Bronchial epithelial cell (primary cell): ENCODE data around the gene DNM3. TPM values are rescaled to one million over a fixed set of nuclear protein-coding genes. Genes with fewer than 3 reads are reported as not detected.

Source experiments
- DNase-seq: peaks from one replicate; pipeline ENCODE4 v3.0.0-alpha.2; 2010; ENCODE audit warnings: low read depth
- FAIRE-seq: peaks from 2 replicates; lab custom pipeline; 2011; peaks lifted over from hg19 to GRCh38; lab: Jason Lieb, UNC
- H3K27me3 ChIP-seq: 2 replicates; pipeline ENCODE4 v1.5.1; 2011; ENCODE audit warnings: low read length; ENCODE audit not compliant: control insufficient read depth, insufficient read depth
- H3K36me3 ChIP-seq: 2 replicates; pipeline ENCODE4 v1.5.1; 2011; ENCODE audit warnings: low read length; ENCODE audit not compliant: control insufficient read depth, insufficient read depth
- H3K4me3 ChIP-seq: 2 replicates; pipeline ENCODE4 v1.5.1; 2011; ENCODE audit warnings: mild to moderate bottlenecking, low read depth, low read length, control low read depth
- total RNA-seq: library from RNA; depleted of rRNA; stranded (reverse); fragments of >200 nt; gene quantifications from 2 replicates; pipeline ENCODE4 v1.2.1, GENCODE V29; 2014
- TF ChIP-seq, protein P1 (sequence below): IDR thresholded peaks from 2 replicates; pipeline ENCODE4 v1.5.1; 2011; ENCODE audit warnings: mild to moderate bottlenecking, moderate library complexity, low read length, control low read depth, inconsistent platforms; ENCODE audit not compliant: insufficient read depth, severe bottlenecking

Gene DNM3
- total RNA-seq, 1 donor from 2014 or later: 1.3 TPM

DNA sequence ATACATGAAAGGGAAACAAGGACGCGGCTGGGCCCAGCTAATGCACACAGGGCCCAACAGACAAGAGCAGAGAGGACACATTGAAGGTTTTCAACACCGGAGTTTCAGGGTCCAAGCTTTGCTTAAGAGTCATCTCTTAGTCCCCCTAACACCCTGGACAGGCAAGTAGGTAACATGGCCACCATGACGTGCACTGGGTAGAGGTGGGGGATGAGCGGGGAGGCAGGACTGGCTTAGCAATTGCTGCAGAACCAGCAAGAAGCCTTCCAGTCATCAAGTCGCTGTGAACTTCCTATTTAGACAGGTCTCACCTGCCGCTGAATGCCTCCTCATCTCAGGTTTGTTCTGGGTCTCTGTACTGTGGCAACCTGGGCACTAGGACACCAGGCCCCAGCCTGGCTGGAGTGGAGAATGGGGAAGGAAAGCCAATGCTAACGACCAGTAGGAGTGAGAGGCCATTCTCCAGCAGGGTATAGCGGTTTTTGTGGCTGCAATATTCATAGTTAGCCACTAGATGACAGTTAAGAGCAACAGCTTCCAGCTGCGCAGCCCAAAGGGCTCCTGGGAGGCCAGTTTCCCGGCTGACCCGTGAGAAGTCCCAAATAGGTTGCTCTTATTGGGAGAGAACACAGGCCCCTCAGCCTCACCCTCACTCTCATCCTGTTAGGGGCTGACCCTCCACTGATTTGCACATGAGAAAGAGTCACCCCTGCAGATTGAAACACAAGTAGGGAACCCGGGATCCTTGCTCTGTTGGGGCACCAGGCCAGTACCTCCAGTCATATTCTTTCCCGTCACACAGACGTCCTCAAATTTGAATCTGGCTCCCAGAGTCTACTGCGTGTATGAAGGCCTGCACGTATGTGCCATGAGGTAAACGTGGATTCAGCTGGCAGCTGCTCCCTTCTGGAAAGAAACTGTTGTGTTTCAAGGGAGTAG, 608.6 kb downstream of the DNM3 start:
- TF ChIP-seq, protein P1, sequence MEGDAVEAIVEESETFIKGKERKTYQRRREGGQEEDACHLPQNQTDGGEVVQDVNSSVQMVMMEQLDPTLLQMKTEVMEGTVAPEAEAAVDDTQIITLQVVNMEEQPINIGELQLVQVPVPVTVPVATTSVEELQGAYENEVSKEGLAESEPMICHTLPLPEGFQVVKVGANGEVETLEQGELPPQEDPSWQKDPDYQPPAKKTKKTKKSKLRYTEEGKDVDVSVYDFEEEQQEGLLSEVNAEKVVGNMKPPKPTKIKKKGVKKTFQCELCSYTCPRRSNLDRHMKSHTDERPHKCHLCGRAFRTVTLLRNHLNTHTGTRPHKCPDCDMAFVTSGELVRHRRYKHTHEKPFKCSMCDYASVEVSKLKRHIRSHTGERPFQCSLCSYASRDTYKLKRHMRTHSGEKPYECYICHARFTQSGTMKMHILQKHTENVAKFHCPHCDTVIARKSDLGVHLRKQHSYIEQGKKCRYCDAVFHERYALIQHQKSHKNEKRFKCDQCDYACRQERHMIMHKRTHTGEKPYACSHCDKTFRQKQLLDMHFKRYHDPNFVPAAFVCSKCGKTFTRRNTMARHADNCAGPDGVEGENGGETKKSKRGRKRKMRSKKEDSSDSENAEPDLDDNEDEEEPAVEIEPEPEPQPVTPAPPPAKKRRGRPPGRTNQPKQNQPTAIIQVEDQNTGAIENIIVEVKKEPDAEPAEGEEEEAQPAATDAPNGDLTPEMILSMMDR: peak; percentile 92
- Histone ChIP-seq H3K27me3 (no peaks in the 10 kb centered on the region), H3K4me3 (no peak overlapping the region), H3K36me3 (no peaks in the 10 kb centered on the region)
- DNase-seq (peak; percentile 57), FAIRE-seq (no peak)

DNA sequence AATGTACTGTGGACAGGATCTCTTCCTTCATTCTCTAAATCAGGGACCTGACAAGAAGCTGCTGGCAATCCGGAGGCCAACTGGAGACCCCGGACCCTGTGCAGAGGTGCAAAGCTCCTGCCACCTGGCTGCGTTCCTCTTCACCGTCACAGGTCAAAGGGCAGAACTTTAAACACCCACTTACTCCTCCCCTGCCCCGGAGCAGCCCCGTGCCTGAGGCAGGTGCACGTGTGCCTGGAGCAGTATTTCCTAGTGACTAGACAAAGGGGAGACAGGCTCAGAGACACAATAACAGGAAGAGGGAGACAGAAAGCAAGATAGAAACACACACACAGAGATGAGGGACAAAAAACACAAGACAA, 609.2 kb downstream of the DNM3 start:
- no peak for FAIRE-seq

DNA sequence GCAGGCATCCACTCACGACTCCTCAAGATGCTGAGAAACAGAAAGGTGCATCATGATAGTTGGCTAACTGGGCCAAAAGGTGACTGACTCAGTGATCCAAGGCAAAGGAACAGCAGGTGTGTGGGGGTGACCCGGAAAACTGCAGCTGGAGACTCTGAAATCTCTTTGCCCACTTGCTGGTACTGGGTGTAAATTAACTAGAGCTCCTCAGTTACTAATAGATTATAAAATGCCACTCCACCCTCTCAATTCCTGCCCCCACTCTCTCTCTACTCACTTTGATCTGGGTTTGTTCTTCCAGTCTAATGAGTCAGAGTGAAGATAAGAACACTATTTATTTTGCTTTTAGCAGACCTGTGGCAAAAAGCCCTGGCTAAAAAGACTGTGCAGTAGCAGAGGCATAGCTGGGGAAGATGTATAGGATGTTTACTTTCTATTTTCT, 609.7 kb downstream of the DNM3 start:
- Histone ChIP-seq H3K36me3 (no peaks in the 10 kb centered on the region), H3K27me3 (no peaks in the 10 kb centered on the region), H3K4me3 (no peak overlapping the region)
- DNase-seq (peak; percentile 71), FAIRE-seq (no peak)
- TF ChIP-seq, protein P1: no peak

More for the DNA sequence above, 609.2 kb downstream of the DNM3 start:
- H3K4me3 ChIP-seq: no peak overlapping the region
- TF ChIP-seq, protein P1: no peak
- no peaks in the 10 kb centered on the region for H3K27me3 ChIP-seq
- H3K36me3 ChIP-seq: no peaks in the 10 kb centered on the region
- no peak for DNase-seq

DNA sequence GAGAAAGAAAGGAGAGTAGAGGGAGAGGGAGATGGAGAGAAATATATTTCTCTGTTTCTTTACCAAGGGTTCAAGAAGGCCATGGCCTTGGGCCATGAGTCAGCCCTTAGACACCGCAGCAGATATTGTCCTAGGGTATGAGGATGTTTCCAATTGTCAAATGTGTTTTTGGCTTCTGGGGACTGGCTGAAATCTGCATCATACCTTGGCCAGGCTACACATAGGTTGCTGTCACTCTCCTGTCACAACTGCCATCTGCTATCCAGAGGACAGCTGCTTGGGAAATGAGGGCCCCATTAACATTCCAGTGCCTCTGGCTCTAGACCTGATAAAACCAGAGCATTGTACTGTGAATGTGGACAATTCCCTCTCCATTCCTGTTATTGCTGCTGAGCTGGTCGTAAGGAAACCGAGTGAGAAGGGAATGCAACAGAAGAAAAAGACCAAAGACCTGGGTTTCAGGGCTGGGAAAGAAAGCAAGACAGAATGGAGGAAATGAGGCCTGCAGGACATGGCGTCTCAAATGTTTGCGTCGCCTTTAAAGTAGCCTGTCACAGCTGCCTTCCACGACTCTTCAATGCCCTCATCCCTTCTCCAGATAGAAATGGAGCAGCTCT, 611.3 kb downstream of the DNM3 start:
- FAIRE-seq (no peak), DNase-seq (no peak)
- TF ChIP-seq, protein P1: no peak
- H3K4me3 ChIP-seq: no peak overlapping the region
- no peaks in the 10 kb centered on the region for H3K36me3 ChIP-seq
- H3K27me3 ChIP-seq: no peaks in the 10 kb centered on the region

DNA sequence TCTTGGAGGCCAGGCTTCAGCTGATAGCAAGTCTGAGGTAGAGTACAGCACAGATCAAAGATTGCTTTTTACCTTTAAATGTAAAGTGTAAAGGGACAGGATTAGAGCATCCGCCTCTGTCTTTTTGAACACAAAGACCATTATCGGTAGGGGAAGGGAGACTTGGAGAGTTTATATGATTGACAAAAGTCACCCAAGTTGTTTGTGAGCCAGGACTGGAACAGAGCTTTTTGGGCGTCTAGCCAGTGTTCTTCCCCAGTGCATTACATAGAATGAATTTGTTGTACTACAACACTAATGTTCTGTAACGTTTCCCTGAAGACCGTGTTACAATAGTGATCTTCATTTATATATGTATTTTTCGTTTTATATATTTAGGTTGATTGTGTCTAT, 611.9 kb downstream of the DNM3 start:
- DNase-seq: no peak
- H3K4me3 ChIP-seq: no peak overlapping the region
- no peak for FAIRE-seq
- H3K36me3 ChIP-seq: no peaks in the 10 kb centered on the region
- no peaks in the 10 kb centered on the region for H3K27me3 ChIP-seq
- TF ChIP-seq, protein P1: no peak
